ENCODE results near the gene EFEMP2. TPM values are rescaled to one million over a fixed set of nuclear protein-coding genes. Genes with fewer than 3 reads are reported as not detected.

The EFEMP2 gene
- total RNA-seq, 1 donor from 2014 or later, result 97.3 TPM

- H3K9me3 Mint-ChIP-seq (ENCODE audit: unreplicated experiment), result no peaks in the 10 kb centered on the region
- Histone ChIP-seq H3K4me3 (ENCODE audit: insufficient read depth, low read depth, low read length) (peak within 1 kb of the TSS; percentile 87), H4K20me1 (ENCODE audit: insufficient read depth, low read length) (peaks cover 9% of the 10 kb centered on the region), H3K27me3 (ENCODE audit: insufficient read depth, low read length) (no peaks in the 10 kb centered on the region), H3K36me3 (ENCODE audit: insufficient read depth, low read length) (peaks cover 17% of the 10 kb centered on the region), H3K9ac (ENCODE audit: low read length) (peak within 1 kb of the TSS; percentile 95), H3K4me1 (ENCODE audit: insufficient read depth, low read length) (peaks cover 54% of the 10 kb centered on the region), H3K4me2 (ENCODE audit: low read length) (peak within 1 kb of the TSS; percentile 98), H3K9me3 (ENCODE audit: insufficient read depth, low read depth, low read length) (no peaks in the 10 kb centered on the region), H3K79me2 (ENCODE audit: insufficient read depth, low read length) (peaks cover 61% of the 10 kb centered on the region), H3K27ac (ENCODE audit: low read depth, low read length) (peak within 1 kb of the TSS; percentile 97), H2AFZ (ENCODE audit: low read depth, low read length) (peak within 1 kb of the TSS; percentile 72)
- FAIRE-seq (no peak), DNase-seq (ENCODE audit: low read depth) (no peak)
- H3K27ac Mint-ChIP-seq (ENCODE audit: unreplicated experiment), result peak within 1 kb of the TSS; percentile 83
- peaks cover 28% of the 10 kb centered on the region for H3K4me1 Mint-ChIP-seq (ENCODE audit: low read depth, unreplicated experiment)
- TF ChIP-seq EZH2 (IDR thresholded peaks at IDR 0.05; ENCODE audit: insufficient read depth, low read length), result no peak
- TF ChIP-seq, protein P1, sequence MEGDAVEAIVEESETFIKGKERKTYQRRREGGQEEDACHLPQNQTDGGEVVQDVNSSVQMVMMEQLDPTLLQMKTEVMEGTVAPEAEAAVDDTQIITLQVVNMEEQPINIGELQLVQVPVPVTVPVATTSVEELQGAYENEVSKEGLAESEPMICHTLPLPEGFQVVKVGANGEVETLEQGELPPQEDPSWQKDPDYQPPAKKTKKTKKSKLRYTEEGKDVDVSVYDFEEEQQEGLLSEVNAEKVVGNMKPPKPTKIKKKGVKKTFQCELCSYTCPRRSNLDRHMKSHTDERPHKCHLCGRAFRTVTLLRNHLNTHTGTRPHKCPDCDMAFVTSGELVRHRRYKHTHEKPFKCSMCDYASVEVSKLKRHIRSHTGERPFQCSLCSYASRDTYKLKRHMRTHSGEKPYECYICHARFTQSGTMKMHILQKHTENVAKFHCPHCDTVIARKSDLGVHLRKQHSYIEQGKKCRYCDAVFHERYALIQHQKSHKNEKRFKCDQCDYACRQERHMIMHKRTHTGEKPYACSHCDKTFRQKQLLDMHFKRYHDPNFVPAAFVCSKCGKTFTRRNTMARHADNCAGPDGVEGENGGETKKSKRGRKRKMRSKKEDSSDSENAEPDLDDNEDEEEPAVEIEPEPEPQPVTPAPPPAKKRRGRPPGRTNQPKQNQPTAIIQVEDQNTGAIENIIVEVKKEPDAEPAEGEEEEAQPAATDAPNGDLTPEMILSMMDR (IDR thresholded peaks at IDR 0.05; ENCODE audit: insufficient read depth, low read depth, low read length), result no peak
- peaks cover 10% of the 10 kb centered on the region for H3K36me3 Mint-ChIP-seq (ENCODE audit: low read depth, unreplicated experiment)
- H3K4me3 Mint-ChIP-seq (ENCODE audit: unreplicated experiment), result peak within 1 kb of the TSS; percentile 91
- H3K27me3 Mint-ChIP-seq (ENCODE audit: low read depth, unreplicated experiment), result no peaks in the 10 kb centered on the region
Measured at GRCh38 chr11:65918211-65919140, 45.9 kb upstream of the EFEMP2 start, which contains the start of gene C11orf68. C11orf68 (minus strand) TSS chr11:65919062; CDS start chr11:65919031, 31 bp downstream.

DNA sequence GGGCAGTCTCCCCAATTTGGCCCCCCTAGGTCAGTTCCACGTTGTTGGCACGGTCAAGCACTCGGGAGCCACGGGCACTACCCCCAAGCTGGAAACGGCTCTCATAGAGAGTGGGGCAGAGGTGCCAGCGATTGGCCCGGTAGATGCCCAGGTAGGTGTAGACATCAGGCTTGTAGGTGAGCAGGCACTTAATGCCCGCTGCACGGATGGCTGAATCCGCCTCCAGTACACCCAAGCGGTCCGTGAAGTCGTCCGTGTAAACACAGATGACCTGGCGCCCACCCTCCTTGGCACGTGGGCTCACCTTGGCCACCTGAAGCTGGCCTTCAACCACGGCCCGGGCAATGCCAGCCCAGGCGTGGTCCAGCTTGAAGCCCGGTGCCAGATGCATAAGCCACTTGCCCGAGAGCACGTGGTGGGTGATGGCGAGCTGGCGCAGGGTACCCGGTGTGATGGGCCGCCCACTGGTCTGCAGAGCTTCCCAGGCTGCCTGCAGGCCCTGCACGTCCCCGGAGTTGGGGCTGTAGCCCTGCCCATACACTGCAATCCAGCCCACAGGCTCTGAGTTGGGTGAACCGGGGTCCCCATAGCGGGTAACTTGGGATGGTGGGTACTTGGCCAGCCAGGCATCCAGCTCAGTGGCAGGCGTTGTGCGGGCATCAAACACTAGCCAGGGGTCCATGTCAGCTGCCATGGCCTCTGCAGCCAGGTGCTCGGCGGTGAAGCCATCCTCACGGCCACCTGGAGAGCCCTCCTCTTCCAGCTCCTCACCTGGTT, 45.0 kb upstream of the EFEMP2 start:
- H3K27me3 Mint-ChIP-seq (ENCODE audit: low read depth, unreplicated experiment), result no peaks in the 10 kb centered on the region
- H3K36me3 Mint-ChIP-seq (ENCODE audit: low read depth, unreplicated experiment), result peaks cover 8% of the 10 kb centered on the region
- peaks cover 14% of the 10 kb centered on the region for H3K36me3 ChIP-seq (ENCODE audit: insufficient read depth, low read length)
- H3K27ac Mint-ChIP-seq (ENCODE audit: unreplicated experiment), result peak overlapping the region; percentile 98
- H3K9me3 ChIP-seq (ENCODE audit: insufficient read depth, low read depth, low read length), result no peaks in the 10 kb centered on the region
- H3K4me1 ChIP-seq (ENCODE audit: insufficient read depth, low read length), result peaks cover 61% of the 10 kb centered on the region
- peak overlapping the region; percentile 87 for H3K4me3 ChIP-seq (ENCODE audit: insufficient read depth, low read depth, low read length)
- TF ChIP-seq, protein P1 (IDR thresholded peaks at IDR 0.05; ENCODE audit: insufficient read depth, low read depth, low read length), result no peak
- TF ChIP-seq EZH2 (IDR thresholded peaks at IDR 0.05; ENCODE audit: insufficient read depth, low read length), result no peak
- peak overlapping the region; percentile 97 for H3K27ac ChIP-seq (ENCODE audit: low read depth, low read length)
- DNase-seq (ENCODE audit: low read depth) (no peak), FAIRE-seq (no peak)
- H3K4me3 Mint-ChIP-seq (ENCODE audit: unreplicated experiment), result peak overlapping the region; percentile 88
- H3K9me3 Mint-ChIP-seq (ENCODE audit: unreplicated experiment), result no peaks in the 10 kb centered on the region
- peaks cover 9% of the 10 kb centered on the region for H4K20me1 ChIP-seq (ENCODE audit: insufficient read depth, low read length)
- peaks cover 59% of the 10 kb centered on the region for H3K79me2 ChIP-seq (ENCODE audit: insufficient read depth, low read length)
- no peaks in the 10 kb centered on the region for H3K27me3 ChIP-seq (ENCODE audit: insufficient read depth, low read length)
- H3K9ac ChIP-seq (ENCODE audit: low read length), result peak overlapping the region; percentile 95
- peak overlapping the region; percentile 98 for H3K4me2 ChIP-seq (ENCODE audit: low read length)
- no peak overlapping the region for H2AFZ ChIP-seq (ENCODE audit: low read depth, low read length)
- peaks cover 30% of the 10 kb centered on the region for H3K4me1 Mint-ChIP-seq (ENCODE audit: low read depth, unreplicated experiment)
